H7 (cell line): ENCODE measurements around the gene MEIOB. TPM values are rescaled to one million over a fixed set of nuclear protein-coding genes. Genes with fewer than 3 reads are reported as not detected.
A peak's percentile ranks its signal among the peaks of the same experiment; 100 is the strongest.
"Not testable (repeated sequence)": the region's sequence is repeated elsewhere in the genome, so short reads cannot be mapped to it uniquely, and the experiment has no call there.

ENCODE experiments used
- DNase-seq: peaks from one replicate; pipeline ENCODE4 v3.0.0; 2012
- H3K27me3 ChIP-seq: 2 replicates; pipeline ENCODE4 v1.6.0; 2011; ENCODE audit warnings: mild to moderate bottlenecking, low read length; ENCODE audit not compliant: control insufficient read depth, insufficient read depth
- H3K36me3 ChIP-seq: replicated peaks from 2 replicates; pipeline ENCODE4 v1.5.1; 2011; ENCODE audit warnings: low read length; ENCODE audit not compliant: control insufficient read depth, insufficient read depth
- H3K4me3 ChIP-seq: 2 replicates; pipeline ENCODE4 v1.5.1; 2011; ENCODE audit warnings: low read depth, mild to moderate bottlenecking, control low read depth, low read length, moderate library complexity; ENCODE audit not compliant: insufficient read depth
- total RNA-seq: library from RNA; depleted of rRNA; stranded (reverse); fragments of >200 nt; shearing (Covaris generic); gene quantifications from 2 replicates; pipeline ENCODE4 v1.2.3, GENCODE V29; 2014

The MEIOB gene
- total RNA-seq, 1 experiment from 2014 or later = 6.4 TPM

DNA sequence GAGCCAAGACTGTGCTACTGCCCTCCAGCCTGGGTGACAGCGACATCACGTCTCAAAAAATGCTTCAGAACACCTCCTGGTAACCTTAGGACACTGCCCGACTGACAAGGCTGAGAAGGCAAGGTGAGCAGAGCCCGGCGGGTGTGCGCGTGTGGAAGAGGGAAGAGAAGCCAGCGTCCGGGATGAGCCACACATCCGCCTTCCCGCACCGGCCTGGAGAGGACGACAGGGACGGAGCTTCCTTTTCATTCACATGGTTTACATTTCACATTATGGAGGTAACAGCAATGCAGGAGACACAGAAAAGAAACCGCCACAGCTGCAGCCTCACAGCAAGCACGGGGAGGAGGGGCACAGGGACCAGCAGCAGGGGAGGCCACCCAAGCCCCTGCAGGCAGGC is 61.9 kb downstream of the MEIOB start:
- no peak overlapping the region for H3K4me3 ChIP-seq
- no peaks in the 10 kb centered on the region for H3K27me3 ChIP-seq

DNA sequence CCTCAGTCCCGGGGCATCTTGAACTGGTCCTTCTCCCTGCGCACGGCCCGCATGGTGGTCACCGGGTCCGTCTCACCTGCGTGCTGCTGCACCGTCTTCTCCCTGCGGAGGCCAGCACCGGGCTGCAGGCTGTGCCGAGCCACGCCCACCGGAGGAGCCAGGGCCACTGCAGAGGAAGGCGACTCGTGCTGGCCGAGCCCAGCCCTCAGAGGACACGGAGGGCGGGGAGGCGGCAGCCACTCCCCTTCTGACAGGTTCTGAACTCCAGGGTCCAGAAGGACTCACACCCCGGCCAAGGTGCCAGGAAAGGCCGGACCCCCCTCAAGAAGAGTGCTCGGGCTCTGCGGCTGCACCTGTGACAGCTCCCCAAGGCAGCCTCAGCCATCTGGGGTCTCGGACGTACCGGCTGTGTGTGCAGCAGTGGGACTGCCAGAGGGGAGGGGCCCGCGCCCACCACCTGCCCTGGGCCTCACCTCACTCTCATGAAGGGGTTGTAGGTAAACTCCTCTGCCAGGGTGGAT is 62.6 kb downstream of the MEIOB start:
- H3K27me3 ChIP-seq = no peaks in the 10 kb centered on the region
- no peak overlapping the region for H3K4me3 ChIP-seq
- H3K36me3 ChIP-seq = no peaks in the 10 kb centered on the region; the same call in none of the 2 replicates
- peak; percentile 92 for DNase-seq

More for the DNA sequence above, 61.9 kb downstream of the MEIOB start:
- no peaks in the 10 kb centered on the region; the same call in none of the 2 replicates for H3K36me3 ChIP-seq
- DNase-seq = no peak

DNA sequence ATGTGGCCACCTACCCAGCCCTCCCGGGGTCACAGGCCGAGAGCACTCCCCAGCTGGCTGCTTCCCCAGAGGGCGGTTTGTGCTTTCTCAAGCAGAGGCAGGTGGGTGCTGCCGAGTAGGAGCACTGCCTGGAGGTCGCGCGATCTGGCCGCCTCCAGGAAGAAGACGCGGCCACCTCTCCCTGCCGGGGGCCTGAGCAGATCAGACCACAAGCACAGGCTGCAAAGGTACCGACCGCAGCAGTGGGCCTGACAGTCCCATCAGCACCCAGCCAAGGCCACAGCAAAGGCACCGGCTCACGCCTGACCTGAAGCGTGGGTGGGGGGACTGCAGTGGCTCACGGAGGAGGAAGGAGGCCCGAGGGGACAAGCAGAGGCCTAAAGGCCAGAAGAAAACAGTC is 63.3 kb downstream of the MEIOB start:
- H3K4me3 ChIP-seq = no peak overlapping the region
- DNase-seq = no peak
- no peaks in the 10 kb centered on the region for H3K27me3 ChIP-seq
- no peaks in the 10 kb centered on the region; the same call in none of the 2 replicates for H3K36me3 ChIP-seq

DNA sequence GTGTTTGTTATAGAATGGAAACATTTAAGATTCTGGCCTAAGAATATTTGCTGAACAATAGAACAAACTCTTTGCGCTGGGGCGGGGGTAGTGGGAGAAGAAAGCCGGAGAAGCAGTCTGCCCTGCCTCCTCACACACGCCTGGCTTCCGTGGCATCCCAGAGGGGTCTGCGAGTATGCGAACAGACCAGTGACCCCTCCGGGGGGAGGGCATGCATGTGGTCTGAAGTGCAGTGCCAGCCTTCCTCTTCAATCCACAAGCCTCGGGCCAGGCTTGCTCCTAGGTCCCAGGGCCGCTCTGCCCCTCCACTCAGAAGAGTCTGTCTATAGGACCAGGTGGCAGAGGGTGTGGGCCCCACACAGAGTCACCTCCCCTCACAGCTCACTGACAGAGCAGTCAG is 64.3 kb downstream of the MEIOB start:
- DNase-seq = no peak
- Histone ChIP-seq H3K36me3 (no peaks in the 10 kb centered on the region; the same call in none of the 2 replicates), H3K27me3 (no peaks in the 10 kb centered on the region), H3K4me3 (no peak overlapping the region)

DNA sequence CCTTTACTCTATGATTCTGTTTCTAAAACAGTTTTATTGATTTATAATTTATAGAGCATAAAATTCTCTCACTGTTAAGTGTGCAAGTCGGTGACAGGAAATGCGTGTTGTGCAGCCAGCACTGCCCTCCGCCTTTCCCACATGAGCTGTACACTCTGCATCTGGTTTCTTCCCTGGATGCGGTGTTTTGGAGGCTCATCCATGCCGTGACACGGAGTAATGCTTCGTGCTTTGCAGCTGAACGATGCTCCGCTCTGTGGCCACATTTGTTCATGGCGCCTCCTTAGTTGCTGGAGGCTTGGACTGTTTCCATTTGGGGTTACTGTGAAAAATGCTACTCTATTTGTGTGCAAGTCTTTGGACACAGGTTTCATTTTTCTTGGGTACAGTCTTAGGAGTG is 71.3 kb downstream of the MEIOB start:
- Histone ChIP-seq H3K4me3 (no peak overlapping the region), H3K36me3 (no peaks in the 10 kb centered on the region), H3K27me3 (no peaks in the 10 kb centered on the region)
- no peak for DNase-seq

DNA sequence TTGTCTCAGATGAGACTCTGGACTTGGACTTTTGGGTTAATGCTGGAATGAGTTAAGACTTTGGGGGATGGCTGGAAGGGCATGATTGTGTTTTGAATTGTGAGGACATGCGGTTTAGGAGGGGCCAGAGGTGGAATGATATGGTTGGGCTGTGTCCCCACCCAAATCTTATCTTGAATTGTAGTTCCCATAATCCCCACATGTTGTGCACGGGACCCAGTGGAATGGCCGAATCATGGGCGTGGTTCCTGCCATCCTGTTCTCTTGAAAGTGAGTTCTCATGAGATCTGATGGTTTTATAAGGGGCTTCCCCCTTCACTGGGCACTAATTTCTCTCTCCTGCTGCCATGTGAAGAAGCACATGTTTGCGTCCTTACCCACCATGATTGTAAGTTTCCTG is 72.7 kb downstream of the MEIOB start:
- DNase-seq, H3K27me3 ChIP-seq, H3K4me3 ChIP-seq: not testable (repeated sequence)

DNA sequence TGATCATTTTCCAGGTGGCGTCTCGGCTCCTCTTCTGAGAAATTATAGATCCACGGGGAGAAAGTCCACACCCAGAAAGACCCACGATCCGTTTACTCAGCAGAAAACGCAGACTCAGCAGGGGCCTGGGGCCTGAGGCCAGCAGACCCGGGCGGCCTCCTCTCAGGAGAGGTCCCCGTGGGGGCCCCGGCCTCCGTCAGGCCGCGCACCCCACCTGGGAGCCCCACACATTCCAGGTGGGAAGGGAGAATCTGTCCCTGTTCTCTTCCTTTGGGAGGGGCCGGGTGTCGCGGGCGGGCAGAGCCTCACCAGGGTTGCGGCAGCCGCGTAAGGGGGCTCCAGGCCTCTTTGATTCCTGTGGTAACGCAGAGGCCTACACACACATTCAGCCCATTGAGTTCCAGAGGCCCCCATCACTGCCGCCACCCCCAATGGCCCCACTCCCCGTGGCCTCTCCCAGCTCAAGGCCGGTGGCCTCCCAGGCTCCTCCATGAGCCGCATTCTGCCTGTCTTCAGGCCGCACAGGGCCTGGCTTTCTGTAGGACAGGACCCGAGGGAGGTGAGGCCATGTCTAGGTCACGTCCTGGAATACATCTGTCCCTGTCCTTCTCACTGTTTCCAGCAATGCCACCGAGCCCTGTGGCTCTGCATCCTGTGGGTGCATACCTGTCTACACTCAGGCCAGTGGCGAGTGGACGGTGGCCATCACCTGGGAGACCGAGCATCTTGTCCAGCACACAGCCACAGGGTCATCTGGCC is 76.9 kb downstream of the MEIOB start:
- H3K27me3 ChIP-seq = no peaks in the 10 kb centered on the region
- H3K4me3 ChIP-seq = no peak overlapping the region
- peak; percentile 56 for DNase-seq
- no peaks in the 10 kb centered on the region for H3K36me3 ChIP-seq

More for the DNA sequence above, 72.7 kb downstream of the MEIOB start:
- not testable (repeated sequence) for H3K36me3 ChIP-seq

DNA sequence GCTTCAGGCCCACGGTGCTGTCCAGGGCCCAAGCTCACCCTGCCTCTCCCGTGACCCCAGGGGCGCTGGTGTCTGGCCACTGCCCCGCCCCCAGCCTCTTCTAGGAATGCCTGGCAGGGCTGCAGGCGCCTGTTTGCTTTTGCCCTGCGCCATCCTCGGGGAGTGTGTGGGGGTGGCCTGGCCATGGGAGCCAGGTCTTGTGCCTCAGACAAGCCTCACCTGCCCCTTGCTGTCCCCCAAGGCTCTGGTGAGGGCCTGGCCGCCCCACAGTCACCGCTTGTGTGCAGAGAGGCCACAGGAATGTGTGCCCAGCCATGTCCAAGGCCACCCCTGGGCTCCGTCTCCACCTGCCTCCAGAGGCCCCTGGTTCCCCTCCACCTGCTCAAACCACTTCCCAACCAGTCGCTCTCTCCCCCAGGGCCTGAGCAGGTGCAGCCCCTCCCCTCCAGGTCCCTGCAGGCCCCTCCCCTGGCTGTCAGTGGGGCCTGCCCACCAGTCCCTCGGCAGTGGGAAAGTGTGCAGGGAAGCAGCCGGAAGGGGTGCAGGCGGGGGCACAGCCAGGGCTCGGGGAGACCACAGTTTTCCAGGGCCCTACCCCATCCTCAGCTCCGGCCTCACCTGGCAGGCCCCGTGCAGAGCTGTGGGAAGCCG is 77.6 kb downstream of the MEIOB start:
- Histone ChIP-seq H3K36me3 (no peaks in the 10 kb centered on the region), H3K4me3 (no peak overlapping the region), H3K27me3 (no peaks in the 10 kb centered on the region)
- DNase-seq = peak; percentile 74

DNA sequence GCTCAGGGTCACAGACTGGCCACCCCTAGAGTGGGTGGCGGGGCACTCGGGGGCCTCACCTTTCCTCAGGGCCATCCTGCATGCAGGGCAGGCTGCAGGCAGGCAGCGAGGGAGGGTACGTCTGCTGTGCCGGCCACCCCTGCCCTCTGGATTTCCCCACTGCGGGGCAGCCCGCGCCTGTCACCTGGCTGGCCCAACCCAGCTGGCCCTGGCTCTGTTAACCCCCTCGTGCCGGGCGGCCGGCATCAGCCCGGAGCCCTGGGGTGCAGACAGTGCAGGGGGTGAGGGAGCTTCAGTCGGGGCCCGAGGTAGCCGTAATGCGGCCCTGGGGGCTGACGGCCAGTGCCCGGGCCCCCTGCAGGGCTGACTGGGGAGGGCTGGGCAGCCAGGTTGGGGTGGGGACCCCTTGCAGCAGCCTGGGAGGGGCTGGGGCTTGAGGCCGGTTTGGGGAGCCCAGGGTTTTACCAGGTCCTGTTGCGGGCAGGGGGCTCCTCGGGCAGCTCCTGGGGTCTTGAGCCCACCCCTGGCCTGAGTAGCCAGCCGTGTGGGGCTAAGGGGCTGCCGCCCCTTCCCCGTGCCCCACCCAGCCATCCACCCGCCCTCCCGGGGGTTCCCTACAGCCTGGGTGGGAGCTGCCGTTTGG is 78.3 kb downstream of the MEIOB start, which contains the start of gene IGFALS:
TSS of gene IGFALS (minus strand) at position 128 of the 643 bp plus-strand sequence. CDS start at position 75, 53 bp downstream.
- H3K27me3 ChIP-seq = no peaks in the 10 kb centered on the region
- DNase-seq = peak; percentile 73
- H3K4me3 ChIP-seq = no peak within 1 kb of the TSS
- no peaks in the 10 kb centered on the region; the same call in 1 of the 2 replicates for H3K36me3 ChIP-seq

DNA sequence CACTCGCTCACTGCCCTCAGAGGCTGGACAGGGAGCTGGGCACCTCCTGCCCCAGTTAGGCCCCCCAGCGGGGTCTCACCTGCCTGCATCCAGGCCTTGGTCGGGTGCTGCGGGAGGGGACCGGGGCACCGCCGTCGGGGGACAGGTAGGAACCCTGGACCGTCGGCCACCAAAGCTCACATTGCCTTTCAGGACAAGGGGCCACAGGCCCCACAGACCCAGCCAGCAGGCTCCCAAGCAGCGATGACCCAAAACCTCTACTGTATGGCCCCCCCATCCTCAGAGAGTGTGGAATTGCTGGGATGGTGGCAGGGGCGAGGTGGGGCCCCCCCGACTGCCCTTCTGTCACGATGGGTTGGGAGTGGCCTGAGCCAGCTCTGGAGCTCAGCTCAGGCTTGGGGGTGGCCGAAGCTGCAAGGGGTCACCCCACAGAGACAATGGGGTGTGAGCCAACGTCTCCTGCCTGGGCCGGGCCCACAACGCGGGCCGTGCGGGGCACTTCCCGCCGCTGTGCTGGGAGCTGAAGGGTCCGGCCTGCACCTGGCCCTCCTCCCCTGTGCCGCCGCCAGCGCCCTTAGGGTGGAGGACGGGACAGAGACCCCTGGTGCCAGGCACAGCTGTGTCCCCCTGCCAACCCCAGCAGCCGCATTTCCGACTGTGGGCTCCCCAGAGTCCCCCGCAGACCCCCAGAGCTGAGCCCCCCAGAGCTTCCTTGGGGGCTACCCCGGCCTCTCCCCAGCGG is 79.0 kb downstream of the MEIOB start:
- H3K27me3 ChIP-seq = no peaks in the 10 kb centered on the region
- no peaks in the 10 kb centered on the region; the same call in 1 of the 2 replicates for H3K36me3 ChIP-seq
- H3K4me3 ChIP-seq = no peak overlapping the region
- DNase-seq = peak; percentile 58

DNA sequence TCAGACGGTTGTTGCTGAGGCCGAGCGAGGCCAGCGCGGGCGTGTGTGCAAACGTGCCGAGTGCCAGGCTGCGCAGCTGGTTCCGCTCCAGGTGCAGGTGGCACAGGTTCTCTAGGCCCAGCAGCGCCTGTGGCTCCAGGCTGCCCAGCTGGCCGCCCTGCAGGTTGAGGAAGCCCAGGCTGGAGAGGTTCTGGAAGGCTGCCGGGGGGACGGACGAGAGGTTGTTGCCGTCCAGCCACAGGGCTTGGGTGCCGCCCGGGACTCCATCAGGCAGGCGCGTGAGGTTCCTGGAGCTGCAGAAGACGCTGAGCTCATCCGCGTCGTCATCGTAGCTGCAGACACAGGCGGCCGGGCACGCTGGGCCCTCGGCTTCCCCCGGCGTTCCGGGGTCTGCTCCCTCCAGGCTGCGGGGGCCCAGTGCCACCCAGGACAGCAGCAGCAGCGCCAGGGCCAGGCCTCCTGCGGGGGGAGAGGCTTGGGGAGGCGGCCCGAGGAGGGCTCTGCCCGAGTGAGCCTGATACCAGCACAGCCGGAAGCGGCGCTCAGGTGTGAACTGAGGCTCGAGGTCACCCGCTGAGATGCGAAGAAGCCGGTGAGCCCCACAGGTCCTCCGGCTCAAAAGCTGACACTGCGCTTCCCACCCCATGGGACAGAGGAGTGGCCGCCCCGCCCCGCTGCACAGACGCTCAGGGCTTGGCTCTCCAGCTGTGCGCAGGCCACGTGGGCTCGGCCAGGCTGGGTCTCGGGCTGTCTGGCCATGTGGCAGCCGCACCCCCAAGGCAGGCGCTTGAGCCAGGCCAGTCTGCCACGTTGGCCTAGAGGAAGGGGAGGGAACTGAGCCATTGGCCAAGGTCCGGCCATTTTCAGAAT is 79.8 kb downstream of the MEIOB start:
- no peak overlapping the region for H3K4me3 ChIP-seq
- DNase-seq = peak; percentile 63

DNA sequence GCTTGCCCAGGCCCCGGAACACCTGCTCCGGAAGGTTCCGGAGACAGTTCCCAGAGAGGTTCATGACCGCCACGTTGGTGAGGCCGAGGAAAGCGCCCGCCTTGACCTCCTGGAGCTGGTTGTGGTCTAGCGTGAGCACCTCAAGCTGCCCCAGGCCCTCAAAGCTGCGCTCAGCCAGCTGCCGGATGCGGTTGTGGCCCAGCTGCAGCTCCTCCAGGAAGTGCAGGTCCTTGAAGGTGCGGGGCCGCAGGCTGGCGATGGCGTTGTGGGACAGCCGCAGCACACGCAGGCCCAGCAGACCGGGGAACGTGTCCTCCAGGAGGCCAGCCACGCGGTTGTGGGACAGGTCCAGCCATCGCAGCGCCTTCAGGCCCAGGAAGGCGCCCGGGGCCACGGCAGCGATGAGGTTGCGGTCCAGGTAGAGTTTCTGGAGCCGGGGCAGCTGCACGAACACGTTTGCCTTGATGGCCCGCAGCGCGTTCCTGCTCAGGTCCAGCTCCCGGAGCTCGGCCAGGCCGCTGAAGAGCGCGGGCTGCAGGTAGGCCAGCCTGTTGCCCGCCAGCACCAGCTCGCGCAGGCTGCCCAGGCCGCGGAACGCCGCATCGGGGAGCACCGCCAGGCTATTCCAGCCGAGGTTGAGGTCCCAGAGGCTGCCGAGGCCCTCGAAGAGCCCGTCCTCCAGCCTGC is 80.6 kb downstream of the MEIOB start:
- H3K4me3 ChIP-seq = no peak overlapping the region
- H3K27me3 ChIP-seq = no peaks in the 10 kb centered on the region
- peak; percentile 59 for DNase-seq
- no peaks in the 10 kb centered on the region; the same call in none of the 2 replicates for H3K36me3 ChIP-seq

More for the DNA sequence above, 79.8 kb downstream of the MEIOB start:
- H3K27me3 ChIP-seq = no peaks in the 10 kb centered on the region
- no peaks in the 10 kb centered on the region; the same call in 1 of the 2 replicates for H3K36me3 ChIP-seq
